ENCODE results near the gene ADGRB3. TPM values are rescaled to one million over a fixed set of nuclear protein-coding genes. Genes with fewer than 3 reads are reported as not detected.

The ADGRB3 gene
- total RNA-seq, 1 experiment from 2014 or later: 0.11 TPM

GRCh38 chr6:68826501-68826900 lies 191.4 kb downstream of the ADGRB3 start:
- TF ChIP-seq EZH2 (IDR thresholded peaks at IDR 0.05; ENCODE audit: low read length, unreplicated experiment): no peak
- TF ChIP-seq EZH2phosphoT487 (IDR thresholded peaks at IDR 0.05; ENCODE audit: borderline replicate concordance, low read length): no peak
- TF ChIP-seq, protein P1, sequence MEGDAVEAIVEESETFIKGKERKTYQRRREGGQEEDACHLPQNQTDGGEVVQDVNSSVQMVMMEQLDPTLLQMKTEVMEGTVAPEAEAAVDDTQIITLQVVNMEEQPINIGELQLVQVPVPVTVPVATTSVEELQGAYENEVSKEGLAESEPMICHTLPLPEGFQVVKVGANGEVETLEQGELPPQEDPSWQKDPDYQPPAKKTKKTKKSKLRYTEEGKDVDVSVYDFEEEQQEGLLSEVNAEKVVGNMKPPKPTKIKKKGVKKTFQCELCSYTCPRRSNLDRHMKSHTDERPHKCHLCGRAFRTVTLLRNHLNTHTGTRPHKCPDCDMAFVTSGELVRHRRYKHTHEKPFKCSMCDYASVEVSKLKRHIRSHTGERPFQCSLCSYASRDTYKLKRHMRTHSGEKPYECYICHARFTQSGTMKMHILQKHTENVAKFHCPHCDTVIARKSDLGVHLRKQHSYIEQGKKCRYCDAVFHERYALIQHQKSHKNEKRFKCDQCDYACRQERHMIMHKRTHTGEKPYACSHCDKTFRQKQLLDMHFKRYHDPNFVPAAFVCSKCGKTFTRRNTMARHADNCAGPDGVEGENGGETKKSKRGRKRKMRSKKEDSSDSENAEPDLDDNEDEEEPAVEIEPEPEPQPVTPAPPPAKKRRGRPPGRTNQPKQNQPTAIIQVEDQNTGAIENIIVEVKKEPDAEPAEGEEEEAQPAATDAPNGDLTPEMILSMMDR (conservative IDR thresholded peaks at IDR 0.05; ENCODE audit: low read depth, low read length): no peak
- Histone ChIP-seq H3K9me3 (ENCODE audit: low read length) (no peaks in the 10 kb centered on the region), H3K9me2 (replicated peaks; ENCODE audit: low read length) (no peaks in the 10 kb centered on the region), H3K79me2 (ENCODE audit: low read length) (no peaks in the 10 kb centered on the region), H3K4me3 (ENCODE audit: low read length) (no peak overlapping the region), H3K4me1 (ENCODE audit: insufficient read depth, low read length) (no peaks in the 10 kb centered on the region), H2AFZ (ENCODE audit: low read length) (no peak overlapping the region), H4K20me1 (ENCODE audit: low read length) (no peaks in the 10 kb centered on the region), H3F3A (ENCODE audit: low read length, unreplicated experiment) (no peaks in the 10 kb centered on the region), H3K27me3 (ENCODE audit: low read length) (no peaks in the 10 kb centered on the region), H3K27ac (ENCODE audit: low read length) (no peak overlapping the region), H3K36me3 (ENCODE audit: low read depth, low read length) (no peaks in the 10 kb centered on the region), H3K9ac (ENCODE audit: low read length) (no peak overlapping the region), H3K4me2 (ENCODE audit: low read length) (no peak overlapping the region)
- DNase-seq: no peak
- intact Hi-C loops (cut with micrococcal nuclease): no loop called here
- no peak for ATAC-seq
- CTCF ChIA-PET: no interaction called here
- BruUV-seq (replicated peaks): no TSS peak
- POLR2A ChIA-PET (ENCODE audit: unreplicated experiment): no interaction called here

DNA sequence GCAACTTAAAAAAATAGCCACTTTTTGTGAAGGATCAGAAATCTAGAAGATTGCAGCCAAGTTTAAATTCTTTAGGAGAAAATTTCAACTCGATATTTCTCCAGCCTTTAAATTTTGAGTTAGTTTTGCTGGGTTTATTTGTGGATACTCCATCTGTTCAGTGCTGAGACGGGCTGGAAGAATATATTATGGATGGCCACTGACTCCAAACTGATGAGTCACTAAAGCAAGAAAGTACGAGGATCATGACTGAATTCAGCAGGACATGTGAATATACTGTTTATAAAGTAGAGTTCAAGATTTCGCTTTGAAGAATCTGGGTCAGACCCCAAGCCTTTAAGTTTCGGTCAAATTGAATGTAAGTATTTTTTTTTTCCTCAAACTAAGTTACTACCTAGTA lies 199.5 kb downstream of the ADGRB3 start:
- Histone ChIP-seq H3F3A (ENCODE audit: low read length, unreplicated experiment) (no peaks in the 10 kb centered on the region), H3K79me2 (ENCODE audit: low read length) (no peaks in the 10 kb centered on the region), H4K20me1 (ENCODE audit: low read length) (no peaks in the 10 kb centered on the region), H3K27ac (ENCODE audit: low read length) (no peak overlapping the region), H2AFZ (ENCODE audit: low read length) (no peak overlapping the region), H3K27me3 (ENCODE audit: low read length) (no peaks in the 10 kb centered on the region), H3K9me3 (ENCODE audit: low read length) (no peaks in the 10 kb centered on the region), H3K9ac (ENCODE audit: low read length) (no peak overlapping the region), H3K4me1 (ENCODE audit: insufficient read depth, low read length) (no peaks in the 10 kb centered on the region), H3K9me2 (replicated peaks; ENCODE audit: low read length) (no peaks in the 10 kb centered on the region), H3K4me3 (ENCODE audit: low read length) (no peak overlapping the region), H3K36me3 (ENCODE audit: low read depth, low read length) (no peaks in the 10 kb centered on the region), H3K4me2 (ENCODE audit: low read length) (no peak overlapping the region)
- ChIA-PET CTCF (no interaction called here), POLR2A (ENCODE audit: unreplicated experiment) (no interaction called here)
- TF ChIP-seq EZH2 (IDR thresholded peaks at IDR 0.05; ENCODE audit: low read length, unreplicated experiment): no peak
- TF ChIP-seq EZH2phosphoT487 (IDR thresholded peaks at IDR 0.05; ENCODE audit: borderline replicate concordance, low read length): no peak
- TF ChIP-seq, protein P1 (conservative IDR thresholded peaks at IDR 0.05; ENCODE audit: low read depth, low read length): no peak
- ATAC-seq: no peak
- no peak for DNase-seq
- intact Hi-C loops (cut with micrococcal nuclease): no loop called here
- no TSS peak for BruUV-seq (replicated peaks)

DNA sequence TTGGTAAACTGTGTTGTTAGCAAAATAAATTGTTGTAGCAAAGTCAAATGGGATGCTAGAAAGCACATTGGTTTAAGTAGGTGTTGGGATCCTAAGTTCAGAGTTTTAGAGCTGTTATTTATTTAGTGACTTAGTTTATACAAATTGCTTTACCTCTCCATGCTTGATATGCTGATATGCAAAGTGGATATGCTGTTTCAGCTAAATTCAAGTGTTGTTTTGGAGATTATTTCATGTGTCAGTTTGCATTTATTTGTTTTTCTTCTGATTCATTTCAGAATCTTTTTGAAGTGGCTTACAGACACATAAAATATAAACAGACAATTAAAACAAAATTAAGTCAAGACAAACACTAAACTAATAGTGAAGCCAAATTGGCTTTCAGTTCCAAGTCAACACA lies 203.5 kb downstream of the ADGRB3 start:
- no TSS peak for BruUV-seq (replicated peaks)
- no peaks in the 10 kb centered on the region for H3K9me3 ChIP-seq (ENCODE audit: low read length)
- TF ChIP-seq EZH2phosphoT487 (IDR thresholded peaks at IDR 0.05; ENCODE audit: borderline replicate concordance, low read length): no peak
- TF ChIP-seq, protein P1 (conservative IDR thresholded peaks at IDR 0.05; ENCODE audit: low read depth, low read length): no peak
- TF ChIP-seq EZH2 (IDR thresholded peaks at IDR 0.05; ENCODE audit: low read length, unreplicated experiment): no peak
- no peak overlapping the region for H3K4me2 ChIP-seq (ENCODE audit: low read length)
- H3K27ac ChIP-seq (ENCODE audit: low read length): no peak overlapping the region
- no peaks in the 10 kb centered on the region for H4K20me1 ChIP-seq (ENCODE audit: low read length)
- no peaks in the 10 kb centered on the region for H3F3A ChIP-seq (ENCODE audit: low read length, unreplicated experiment)
- H3K9me2 ChIP-seq (replicated peaks; ENCODE audit: low read length): no peaks in the 10 kb centered on the region
- no peak for DNase-seq
- H3K79me2 ChIP-seq (ENCODE audit: low read length): no peaks in the 10 kb centered on the region
- H2AFZ ChIP-seq (ENCODE audit: low read length): no peak overlapping the region
- intact Hi-C loops (cut with micrococcal nuclease): no loop called here
- no peaks in the 10 kb centered on the region for H3K27me3 ChIP-seq (ENCODE audit: low read length)
- POLR2A ChIA-PET (ENCODE audit: unreplicated experiment): no interaction called here
- ATAC-seq: no peak
- CTCF ChIA-PET: no interaction called here
- no peak overlapping the region for H3K4me3 ChIP-seq (ENCODE audit: low read length)
- no peaks in the 10 kb centered on the region for H3K36me3 ChIP-seq (ENCODE audit: low read depth, low read length)
- H3K9ac ChIP-seq (ENCODE audit: low read length): no peak overlapping the region
- H3K4me1 ChIP-seq (ENCODE audit: insufficient read depth, low read length): no peaks in the 10 kb centered on the region
